ENCODE data around the gene RXRA. TPM values are rescaled to one million over a fixed set of nuclear protein-coding genes. Genes with fewer than 3 reads are reported as not detected.
A peak's percentile ranks its signal among the peaks of the same experiment; 100 is the strongest.

The RXRA gene
- total RNA-seq, 1 donor from 2014 or later: 42.6 TPM

DNA sequence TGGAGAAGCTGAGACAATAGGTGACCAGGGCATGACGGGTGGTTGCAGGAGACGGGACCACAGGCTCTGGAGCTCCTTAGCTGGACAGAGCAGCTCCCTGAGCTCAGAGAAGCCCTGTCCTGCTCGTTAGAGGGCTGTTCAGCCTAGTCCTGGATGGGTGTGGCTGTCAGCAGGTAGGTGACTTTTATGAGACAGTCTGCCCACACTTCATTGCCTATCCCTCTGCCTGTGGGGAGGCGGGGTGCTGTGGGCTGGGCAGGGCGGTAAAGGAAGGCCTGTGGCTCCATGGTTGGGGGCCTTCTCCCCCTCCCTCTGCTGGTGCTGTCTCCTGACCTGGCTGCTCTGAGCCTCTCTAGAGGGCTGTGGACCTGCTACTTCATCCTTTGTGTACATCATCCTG is 134.6 kb downstream of the RXRA start:
- no peak for DNase-seq (ENCODE audit: low spot score)
- intact Hi-C loops (cut with DNase I): no loop called here

DNA sequence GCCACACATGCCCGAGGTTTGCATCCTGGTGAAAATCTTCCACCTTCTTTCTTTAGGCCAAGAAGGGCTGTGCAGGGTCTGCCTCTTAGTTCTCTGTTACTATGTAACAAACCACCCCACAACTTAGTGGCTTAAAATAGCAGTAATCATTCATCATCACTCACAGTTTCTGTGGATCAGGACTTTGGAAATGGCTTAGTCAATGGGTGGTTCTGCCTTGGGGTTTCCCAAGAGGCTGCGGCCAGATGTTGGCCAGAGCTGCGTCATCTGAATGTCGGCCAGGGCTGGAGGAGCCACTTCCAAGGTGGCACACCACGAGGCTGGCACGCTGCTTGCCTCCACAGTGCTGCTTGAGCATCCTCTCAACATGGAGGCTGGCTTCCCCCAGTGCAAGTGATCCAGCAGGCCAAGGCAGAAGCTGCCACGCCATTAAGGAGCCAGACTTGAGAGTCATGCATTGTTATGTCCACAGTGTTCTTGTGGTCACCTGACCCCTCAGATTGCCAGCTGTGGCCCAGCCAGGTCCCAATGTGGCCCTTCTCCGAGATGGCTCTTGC is 135.2 kb downstream of the RXRA start:
- intact Hi-C loops (cut with DNase I): no loop called here
- no peak for DNase-seq (ENCODE audit: low spot score)

DNA sequence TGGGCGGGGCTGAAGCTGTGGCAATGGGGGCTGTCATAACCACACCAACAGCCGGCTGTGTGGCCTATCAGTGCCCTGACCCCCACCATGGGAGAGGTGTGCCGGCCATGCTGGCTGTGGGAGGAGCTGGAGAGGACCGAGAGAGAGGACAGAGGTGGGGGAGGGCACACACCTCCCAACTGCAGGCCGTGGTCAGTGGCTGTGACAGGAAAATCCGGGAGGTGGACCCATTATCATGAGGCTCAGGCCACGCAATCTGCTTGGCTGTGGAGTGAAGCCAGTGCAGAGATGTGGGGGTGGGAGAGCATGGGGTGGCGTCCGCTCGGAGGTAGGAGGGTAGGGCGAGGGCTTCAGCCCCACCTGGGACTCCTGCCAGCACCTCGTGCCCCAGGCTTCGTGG is 136.1 kb downstream of the RXRA start:
- intact Hi-C loops (cut with DNase I): no loop called here
- DNase-seq (ENCODE audit: low spot score): no peak

DNA sequence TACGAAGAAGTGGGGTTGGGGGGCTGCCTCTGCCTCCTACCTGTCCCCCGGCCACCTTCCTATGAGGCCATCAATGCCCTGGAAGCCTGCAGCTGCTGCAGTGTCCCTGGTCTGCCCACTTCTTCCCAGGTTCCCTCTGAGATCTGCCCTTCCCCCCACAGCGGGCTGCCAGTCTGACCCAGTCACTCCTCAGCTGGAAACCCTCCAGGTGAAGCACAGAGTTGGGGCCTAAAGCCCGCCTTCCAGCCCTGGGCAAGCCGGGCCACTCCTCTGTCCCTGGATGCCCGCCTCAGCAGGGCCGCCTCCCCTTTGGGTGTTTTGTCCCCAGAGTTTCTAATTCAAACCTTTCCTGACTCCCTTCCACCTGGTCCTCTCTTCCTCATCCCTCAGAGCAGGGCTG is 137.0 kb downstream of the RXRA start:
- DNase-seq (ENCODE audit: low spot score): no peak
- intact Hi-C loops (cut with DNase I): no loop called here

DNA sequence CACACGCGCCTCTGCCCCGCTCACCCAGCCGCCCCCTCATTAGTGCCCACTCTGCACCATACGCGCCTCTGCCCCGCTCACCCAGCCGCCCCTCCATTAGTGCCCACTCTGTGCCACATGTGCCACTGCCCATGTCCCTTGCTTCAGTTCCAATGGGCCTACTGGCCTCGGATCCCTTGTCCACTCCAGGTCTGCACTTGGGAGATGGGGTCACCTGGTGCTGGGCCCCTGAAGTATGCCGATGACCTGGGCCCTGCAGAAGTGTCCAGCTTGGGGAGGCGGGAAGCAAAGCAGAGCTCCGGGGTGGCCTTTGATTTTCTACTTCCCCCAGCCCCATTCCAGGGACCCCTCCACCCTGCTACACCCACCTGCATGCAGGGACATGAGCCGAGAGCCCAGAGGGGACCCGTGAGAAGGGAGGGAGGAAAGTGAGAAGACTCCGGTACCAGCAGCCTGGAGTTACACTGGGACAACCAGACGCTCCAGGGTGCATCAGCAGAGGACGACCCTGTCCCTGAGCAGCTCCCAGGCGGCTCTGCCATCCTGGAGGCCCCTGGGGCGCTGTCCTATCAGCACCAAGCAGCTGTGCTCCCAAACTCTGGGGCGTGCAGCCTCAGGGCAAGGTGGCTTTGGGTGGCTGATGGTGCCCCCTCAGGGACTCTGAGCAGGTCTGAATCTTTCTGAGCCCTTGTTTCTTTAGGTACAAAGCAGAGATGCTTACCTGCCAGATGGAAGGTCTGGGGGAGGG is 140.8 kb downstream of the RXRA start:
- intact Hi-C loops (cut with DNase I): no loop called here
- DNase-seq (ENCODE audit: low spot score): no peak

DNA sequence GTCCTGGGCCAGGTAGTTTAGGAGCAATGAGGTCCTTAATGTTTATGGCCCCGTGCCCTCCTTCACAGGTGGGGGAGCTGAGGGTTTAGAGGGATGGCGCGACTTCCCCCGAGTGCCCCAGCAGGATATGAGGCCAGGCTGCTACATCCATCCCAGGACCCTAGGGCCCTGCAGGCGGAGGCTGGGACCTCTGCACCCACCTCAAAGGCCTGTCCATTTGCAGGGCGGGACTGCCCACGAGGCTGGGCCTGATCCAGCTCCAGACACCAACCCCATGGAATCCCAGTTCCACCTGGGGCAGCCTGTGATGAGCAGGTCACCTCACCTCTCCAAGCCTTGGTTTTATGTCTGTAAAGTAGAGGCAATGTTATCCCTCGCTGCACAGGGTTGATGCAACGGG is 142.1 kb downstream of the RXRA start:
- DNase-seq (ENCODE audit: low spot score): no peak
- intact Hi-C loops (cut with DNase I): no loop called here

DNA sequence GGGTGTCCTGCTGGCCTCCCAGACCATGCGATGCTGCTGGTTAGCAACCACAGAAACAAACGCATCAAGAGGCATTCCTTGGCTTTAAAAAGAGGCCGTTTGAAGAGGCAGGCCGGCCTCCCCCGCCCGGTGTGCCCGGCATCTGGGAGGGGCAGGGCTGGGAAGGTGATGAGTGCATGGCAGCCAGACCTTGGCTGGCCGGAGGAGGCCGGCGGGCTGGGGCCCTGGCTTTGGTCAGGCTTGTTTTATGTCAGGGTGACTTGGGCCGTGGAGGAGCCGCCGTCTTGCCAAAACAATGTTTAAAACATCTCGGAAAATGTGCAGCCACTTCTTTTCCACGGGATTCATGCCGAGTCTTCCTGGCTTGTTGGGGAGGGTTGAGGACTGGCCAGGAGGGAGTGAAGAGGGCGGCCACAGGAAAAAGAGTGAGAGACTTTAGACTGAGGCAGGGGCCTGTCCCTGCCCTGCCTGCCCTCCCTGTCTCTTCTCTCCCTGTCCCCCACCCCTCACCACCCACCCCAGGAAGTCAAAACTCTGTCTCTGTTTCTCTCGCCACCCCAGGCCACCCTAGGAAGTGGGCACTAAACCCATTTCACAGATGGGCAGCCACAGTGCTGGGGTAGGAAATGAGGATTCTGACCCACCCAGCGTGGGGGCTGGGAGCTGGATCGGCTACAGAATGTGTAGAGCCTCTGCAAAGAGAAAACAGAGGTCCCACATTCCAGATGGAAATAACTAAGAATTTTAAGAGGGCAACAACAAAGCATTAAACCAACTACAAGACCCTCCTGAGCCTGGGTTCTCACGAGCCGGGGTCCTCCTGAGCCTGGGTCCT is 143.0 kb downstream of the RXRA start:
- no peak for DNase-seq (ENCODE audit: low spot score)
- intact Hi-C loops (cut with DNase I): no loop called here

DNA sequence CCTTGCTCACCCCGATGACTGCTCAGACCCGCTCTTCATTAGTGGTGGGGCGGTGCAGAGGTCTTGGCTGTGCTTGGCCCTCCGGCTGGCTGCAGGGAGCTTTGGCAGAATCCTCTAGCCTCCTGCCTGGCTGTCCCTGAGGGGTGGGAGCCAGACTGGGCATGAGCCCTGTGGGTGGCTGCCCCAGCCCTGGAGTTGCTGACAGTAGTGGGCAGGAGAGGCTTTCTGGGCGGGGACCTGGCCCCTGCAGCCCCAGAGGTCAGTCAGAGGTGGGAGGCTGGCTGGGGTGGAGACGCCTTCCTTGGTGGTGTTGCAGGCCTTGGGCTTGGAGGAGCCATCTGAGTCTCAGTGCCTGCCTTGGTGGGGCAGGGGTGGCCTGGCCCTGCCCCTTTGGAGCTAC is 146.0 kb downstream of the RXRA start:
- DNase-seq (ENCODE audit: low spot score): no peak
- intact Hi-C loops (cut with DNase I): loop anchor here (2.0 kb wide), 1 partner anchor 13 kb away; no protein-coding TSS in a partner anchor

DNA sequence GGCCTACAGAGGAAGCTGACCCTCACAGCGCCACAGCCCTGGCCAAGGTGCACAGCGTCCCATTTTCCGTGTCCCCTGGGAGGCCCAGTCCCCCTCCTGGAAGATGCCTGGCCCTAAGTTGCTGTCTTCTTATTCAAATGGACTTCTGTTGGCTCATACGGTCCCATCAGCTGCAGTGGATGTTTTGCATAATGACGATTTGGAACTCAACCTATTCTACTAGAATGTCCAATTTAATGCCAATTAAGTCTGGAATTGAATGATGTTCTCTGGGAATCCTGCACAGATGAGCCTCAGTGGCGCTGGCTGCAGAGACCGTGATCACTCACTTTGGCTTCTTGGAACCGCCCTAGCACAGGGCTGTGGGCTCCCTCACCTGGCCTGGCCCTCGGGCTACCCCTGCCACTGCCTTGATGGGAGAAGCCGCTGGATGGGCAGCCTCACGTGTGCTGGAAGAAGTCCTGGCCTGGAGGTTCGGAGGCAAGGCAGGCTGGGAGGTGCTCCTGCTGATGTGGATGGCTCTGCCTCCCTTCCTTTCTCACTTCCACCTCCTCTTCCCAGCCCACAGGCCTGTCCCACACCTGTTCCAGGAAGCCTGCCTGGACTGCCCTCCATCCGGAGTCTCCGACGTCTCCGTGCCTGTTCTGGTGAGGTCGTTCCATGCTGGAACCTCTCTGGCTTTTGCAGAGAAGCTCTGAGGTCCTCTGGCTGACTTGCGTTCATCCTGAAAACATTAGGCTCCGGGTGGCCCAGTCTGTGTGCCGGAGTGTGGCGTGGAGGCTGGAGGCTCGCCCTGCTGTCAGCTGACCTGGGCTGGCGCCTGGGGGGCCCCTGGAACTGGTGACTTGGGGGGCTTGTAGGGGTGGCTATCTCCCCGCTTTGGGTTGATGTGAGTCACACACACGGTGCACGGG is 147.1 kb downstream of the RXRA start:
- DNase-seq (ENCODE audit: low spot score): no peak
- intact Hi-C loops (cut with DNase I): loop anchor here (2.0 kb wide), 1 partner anchor 15 kb away; no protein-coding TSS in a partner anchor

DNA sequence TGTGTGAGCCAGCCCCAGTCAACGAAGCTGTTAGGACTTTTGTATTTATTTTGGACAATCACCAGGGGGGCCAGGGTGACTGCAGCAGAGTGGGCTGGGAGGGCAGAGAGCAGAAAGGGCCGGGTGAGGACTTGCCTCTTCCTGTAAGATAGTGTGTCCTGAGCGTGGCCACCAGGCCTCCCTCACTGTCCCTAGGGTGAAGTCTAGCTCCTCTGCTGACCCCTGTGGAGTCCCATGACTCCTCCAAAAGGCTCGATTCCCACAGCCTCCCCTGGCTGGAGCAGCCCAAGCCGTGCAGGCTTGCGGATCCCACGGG is 147.8 kb downstream of the RXRA start:
- intact Hi-C loops (cut with DNase I): no loop called here

DNA sequence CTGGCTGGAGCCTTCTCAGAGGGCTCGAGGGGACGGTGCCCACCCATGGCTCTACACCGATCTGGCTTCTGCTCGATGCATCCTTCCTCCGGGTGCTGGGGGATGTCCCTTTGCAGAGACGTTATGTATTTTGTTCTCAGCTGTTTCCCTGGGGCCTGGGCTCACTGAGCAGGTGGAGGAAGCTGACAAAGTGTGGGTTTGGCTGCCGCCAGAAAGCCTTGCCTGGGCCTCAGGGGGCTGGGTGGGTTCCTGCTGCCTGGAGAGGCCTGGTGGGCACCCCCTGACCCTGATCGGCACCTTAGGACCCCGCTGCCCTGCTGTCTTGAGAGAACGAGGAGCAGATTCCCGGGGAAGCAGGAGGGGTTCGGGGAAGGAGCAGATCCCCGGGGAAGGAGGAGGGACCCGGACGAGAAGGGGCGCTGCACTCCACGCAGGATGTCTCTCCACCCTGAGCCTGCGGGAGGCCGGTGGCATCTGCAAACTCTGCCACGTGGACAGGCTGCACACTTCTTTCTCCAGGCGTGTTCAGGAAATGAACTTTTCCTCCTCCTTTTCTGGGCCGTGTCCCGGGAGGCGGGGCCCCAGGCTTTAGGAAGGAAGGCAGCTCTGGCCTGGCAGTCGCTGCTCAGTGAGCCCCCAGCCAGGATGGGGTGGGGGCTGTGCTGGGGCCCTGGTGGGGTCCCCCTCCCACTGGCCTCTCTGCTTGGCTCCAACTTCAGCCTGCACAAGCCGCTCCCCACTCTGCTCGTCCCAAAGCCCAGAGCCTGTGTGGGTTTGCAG is 148.9 kb downstream of the RXRA start:
- peak; percentile 84 for DNase-seq (ENCODE audit: low spot score)
- intact Hi-C loops (cut with DNase I): no loop called here

More for the DNA sequence above, 147.8 kb downstream of the RXRA start:
- no peak for DNase-seq (ENCODE audit: low spot score)

DNA sequence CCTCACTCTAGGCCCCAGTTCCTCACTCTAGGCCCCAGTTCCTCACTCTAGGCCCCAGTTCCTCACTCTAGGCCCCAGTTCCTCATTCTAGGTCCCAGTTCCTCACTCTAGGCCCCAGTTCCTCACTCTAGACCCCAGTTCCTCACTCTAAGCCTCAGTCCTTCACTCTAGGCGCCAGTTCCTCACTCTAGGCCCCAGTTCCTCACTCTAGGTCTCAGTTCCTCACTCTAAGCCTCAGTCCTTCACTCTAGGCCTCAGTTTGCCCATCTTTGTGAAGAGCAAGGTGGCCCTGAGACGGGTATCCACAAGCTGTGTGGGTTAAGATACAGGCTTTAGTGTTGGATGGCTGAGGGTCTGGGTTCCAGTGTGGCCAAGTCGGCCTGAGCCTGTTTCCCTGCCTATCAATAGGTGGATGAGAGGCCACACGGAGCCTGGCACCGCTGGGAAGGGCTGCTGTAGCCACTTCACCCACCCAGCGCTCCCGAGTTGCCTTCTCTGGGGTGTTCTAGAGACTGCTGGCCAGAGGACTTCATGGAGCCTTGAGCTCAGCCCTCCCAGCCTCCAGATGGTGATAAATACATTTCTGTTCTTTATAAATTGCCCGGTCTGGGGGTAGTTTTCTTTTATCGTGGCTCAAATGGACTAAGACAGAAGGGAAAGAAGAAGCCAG is 150.2 kb downstream of the RXRA start:
- intact Hi-C loops (cut with DNase I): no loop called here
- DNase-seq (ENCODE audit: low spot score): no peak

DNA sequence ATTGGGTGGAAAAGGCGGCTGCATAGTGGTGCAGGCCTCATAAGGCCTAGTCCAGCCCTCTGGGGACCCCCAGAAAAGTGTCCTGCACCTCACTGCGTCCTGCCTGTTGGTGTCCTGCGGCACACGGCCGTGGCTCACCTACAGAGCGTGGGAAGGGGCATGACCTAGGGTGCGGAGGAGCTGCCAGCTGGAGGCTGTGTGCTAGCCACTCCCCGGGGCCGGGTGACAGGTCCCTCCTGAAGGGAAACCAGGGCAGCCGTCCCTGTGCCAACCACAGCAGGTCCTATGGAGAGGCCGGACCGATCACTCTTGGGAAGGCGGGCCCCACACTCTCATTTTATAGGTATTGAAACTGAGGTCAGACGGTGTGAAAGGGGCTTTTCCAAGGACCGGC is 150.7 kb downstream of the RXRA start:
- DNase-seq (ENCODE audit: low spot score): no peak
- intact Hi-C loops (cut with DNase I): no loop called here

DNA sequence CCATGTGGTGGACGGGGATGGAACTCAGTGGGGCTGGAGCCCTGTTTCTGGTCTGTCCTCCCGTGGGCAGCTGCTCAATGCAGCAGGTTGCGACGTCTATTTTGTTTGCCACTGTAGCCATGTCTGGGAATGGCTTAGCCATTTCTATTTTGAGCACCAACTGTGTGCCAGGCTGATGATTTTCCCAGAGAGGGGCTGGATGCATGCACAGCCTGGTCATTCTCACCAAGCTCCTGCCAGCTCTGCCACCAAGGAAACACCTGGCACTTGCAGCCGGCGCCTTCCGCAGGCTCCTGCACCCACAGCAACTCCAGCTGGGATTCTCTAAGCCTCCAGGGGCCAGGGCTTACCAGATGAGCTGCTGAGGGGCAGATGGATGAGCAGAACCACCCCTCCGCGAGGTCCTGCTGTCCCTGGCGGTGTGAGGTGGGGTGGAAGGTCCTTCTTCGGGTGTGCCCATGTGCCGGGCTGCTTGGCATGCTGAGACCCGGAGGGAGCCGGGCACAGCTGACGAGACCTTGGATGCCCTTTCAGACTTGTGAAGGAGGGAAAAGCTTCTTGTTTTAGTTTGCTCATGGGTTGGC is 151.2 kb downstream of the RXRA start:
- no peak for DNase-seq (ENCODE audit: low spot score)
- intact Hi-C loops (cut with DNase I): no loop called here

DNA sequence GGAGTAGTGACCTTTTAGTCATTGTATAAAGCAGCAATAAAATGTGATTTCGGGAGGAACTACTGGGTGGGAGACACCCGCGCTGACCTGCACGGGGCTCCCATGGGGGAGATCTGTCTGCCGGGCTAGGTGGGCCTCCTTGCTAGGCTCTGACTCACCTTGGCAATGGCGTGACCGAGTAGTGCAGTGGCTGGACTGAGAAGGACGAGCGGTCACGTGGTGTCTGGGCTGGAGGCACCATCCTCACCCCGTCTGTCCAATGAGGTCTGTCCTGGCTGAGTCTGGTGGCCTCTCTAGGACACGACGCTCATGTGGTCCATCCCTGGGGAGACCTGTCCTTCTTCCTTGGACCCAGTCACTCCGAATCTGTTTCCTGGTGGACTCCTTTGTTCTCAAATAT is 151.7 kb downstream of the RXRA start:
- no peak for DNase-seq (ENCODE audit: low spot score)
- intact Hi-C loops (cut with DNase I): no loop called here

DNA sequence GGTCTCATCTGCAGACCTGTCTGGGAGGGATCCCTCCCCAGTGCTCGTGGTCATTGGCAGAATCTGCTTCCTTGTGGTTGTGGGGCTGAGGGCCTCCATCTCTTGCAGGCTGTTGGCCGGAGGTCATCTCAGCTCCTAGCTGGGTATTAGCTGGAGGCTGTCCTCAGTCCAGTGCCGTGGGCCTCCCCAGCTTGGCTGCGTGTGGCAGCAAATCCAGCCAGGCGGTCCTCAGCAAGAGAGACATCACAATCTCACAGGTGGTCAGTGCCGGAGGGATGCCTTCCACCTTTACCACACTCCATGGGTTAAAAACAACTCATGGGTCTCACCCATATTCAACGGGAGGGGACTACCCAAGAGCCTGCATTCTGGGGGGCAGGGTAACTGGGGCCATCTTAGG is 155.5 kb downstream of the RXRA start:
- intact Hi-C loops (cut with DNase I): no loop called here
- no peak for DNase-seq (ENCODE audit: low spot score)

DNA sequence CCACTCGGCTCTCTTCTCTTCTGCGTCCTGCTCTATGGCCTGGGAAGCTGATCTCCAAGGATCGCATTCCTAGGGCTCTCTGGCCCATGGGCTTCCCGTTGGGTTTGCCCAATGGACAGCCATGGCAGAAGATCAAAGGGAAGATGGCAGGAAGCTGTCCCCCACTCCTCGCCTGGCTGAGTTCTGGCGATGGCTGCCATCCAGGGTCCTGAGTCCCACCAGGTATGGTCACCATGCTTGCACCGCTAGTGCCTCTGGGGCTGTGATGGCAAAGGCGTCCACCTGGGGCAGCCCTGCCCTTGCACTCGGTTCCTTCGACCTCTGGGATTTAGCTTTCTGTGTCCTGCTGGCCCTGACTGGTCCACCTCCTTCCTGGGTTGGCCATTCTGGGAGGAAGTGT is 156.0 kb downstream of the RXRA start:
- intact Hi-C loops (cut with DNase I): no loop called here
- no peak for DNase-seq (ENCODE audit: low spot score)
